Psoas muscle (tissue), 8 donors: ENCODE measurements around the gene EGR1. TPM values are rescaled to one million over a fixed set of nuclear protein-coding genes. Genes with fewer than 3 reads are reported as not detected.
"Not testable (repeated sequence)": the region's sequence is repeated elsewhere in the genome, so short reads cannot be mapped to it uniquely, and the experiment has no call there.

Experiments
- ATAC-seq, 4 donors: fragments of 200-7000 bp; cut with Tn5 transposase; one replicate each; pipeline ENCODE4 v1.9.1; 2020; ENCODE audit warnings: moderate library complexity in 3 of 4, mild to moderate bottlenecking in 2 of 4
- DNase-seq, 2 donors: peaks; one replicate each; pipeline ENCODE4 v3.0.0-alpha.2; 2020
- H3K27ac ChIP-seq: fragments of 200-600 bp; one replicate; pipeline ENCODE4 v1.8.0; 2022
- H3K27me3 ChIP-seq, 3 donors: fragments of 200-600 bp in 1 of 3; one replicate each; pipeline versions ENCODE4 v1.6.1 to v1.8.0; 2013 to 2022; ENCODE audit warnings: low read length in 2 of 3, mild to moderate bottlenecking in 2 of 3, moderate library complexity in 1 of 3; ENCODE audit not compliant: insufficient read depth in 3 of 3
- H3K36me3 ChIP-seq, 2 donors: fragments of 200-600 bp in 1 of 2; one replicate each; pipeline versions ENCODE4 v1.6.1 to v1.8.0; 2013 to 2022; ENCODE audit warnings: low read depth in 1 of 2, mild to moderate bottlenecking in 1 of 2, moderate library complexity in 1 of 2; ENCODE audit not compliant: insufficient read depth in 1 of 2
- H3K4me1 ChIP-seq: fragments of 200-600 bp; one replicate; pipeline ENCODE4 v1.8.0; 2022
- H3K4me3 ChIP-seq: fragments of 200-600 bp; one replicate; pipeline ENCODE4 v1.8.0; 2022; ENCODE audit warnings: mild to moderate bottlenecking
- H3K9me3 ChIP-seq: fragments of 200-600 bp; one replicate; pipeline ENCODE4 v1.8.0; 2022
- CTCF ChIP-seq: fragments of 200-600 bp; IDR thresholded peaks from one replicate; pipeline ENCODE4 v1.8.0; 2022; ENCODE audit warnings: antibody characterized with exemption
- WGBS, 3 donors: extraction: QIAGEN DNeasy Blood & Tissue Kit; methylation state at CpG; one replicate each; pipeline versions ENCODE4 v1.1.6 to v1.1.7; 2013; 5-methylcytosine and 5-hydroxymethylcytosine counted together
- intact Hi-C, 2 donors: fragments of 100-400 bp; cut with DNase I; formaldehyde crosslinking; loops; one replicate each; pipeline versions ENCODE4 v1.11.0 to v1.14.2; 2022
- polyA plus RNA-seq, 3 donors: library from polyadenylated mRNA; stranded (reverse); fragments of 200-250 nt; gene quantifications; one replicate each; pipeline ENCODE4 v1.2.3, GENCODE V29; 2013
- total RNA-seq, 4 donors: library from RNA; stranded (reverse); fragmentation: NEBNext Ultra II Directional in 2 of 4; extraction: Animal tissue kit (Norgen Biotek cat#: 25700) in 2 of 4; gene quantifications; one replicate each; pipeline versions ENCODE4 v1.2.1 to v1.2.4, GENCODE V29; 2021 to 2023
- donor health status: healthy with polysubstance abuse.
- donor health status: DM: no; HTN: no; CAD: no; lungs with moderate emphysema.
- donor health status: Bipolar disorder and iron deficiency.
- donor health status: healthy.
- donor health status: DM: yes; HTN: yes; CAD: no.
- donor health status: DM: no; HTN: no; CAD: no.
- donor health status: DM: no; HTN: no; CAD: no.
- donor health status: DM: yes; HTN: yes; CAD: no.

Gene EGR1
- total and polyA plus RNA-seq, 7 donors: 10.0 to 171 (median 34.8) TPM

- TF ChIP-seq CTCF: no peak
- intact Hi-C loops: no loop called here
- peak in 1 of 4 donors; percentile 0 for ATAC-seq
- no peak overlapping the region for H3K4me3 ChIP-seq
- WGBS, 3 donors: 91 to 96% (median 92%) methylated on average over 2 of the region's 2 CpGs
- H3K4me1 ChIP-seq: peaks cover 5% of the 10 kb centered on the region
- DNase-seq: no peak
- H3K36me3 ChIP-seq: peaks cover 4 to 6% of the 10 kb centered on the region in 2 donors
- no peaks in the 10 kb centered on the region for H3K27me3 ChIP-seq
- no peaks in the 10 kb centered on the region for H3K9me3 ChIP-seq
- no peak overlapping the region for H3K27ac ChIP-seq
These were observed 5.7 kb downstream of the EGR1 start for GRCh38 chr5:138471052-138471361.

GRCh38 chr5:138472353-138472752, 7.1 kb downstream of the EGR1 start:
- no peak for DNase-seq
- intact Hi-C loops: no loop called here
- no peak for ATAC-seq
- WGBS, 3 donors: 49 to 52% (median 50%) methylated on average over 6 of the region's 6 CpGs
- Histone ChIP-seq H3K27ac (no peak overlapping the region), H3K9me3 (no peaks in the 10 kb centered on the region), H3K4me3 (no peak overlapping the region), H3K27me3 (no peaks in the 10 kb centered on the region), H3K36me3 (peaks cover 0 to 4% of the 10 kb centered on the region in 2 donors), H3K4me1 (no peaks in the 10 kb centered on the region)
- no peak for TF ChIP-seq CTCF

- H3K4me3 ChIP-seq, ATAC-seq, H3K27me3 ChIP-seq, intact Hi-C loops, H3K9me3 ChIP-seq, H3K36me3 ChIP-seq, DNase-seq, H3K4me1 ChIP-seq, H3K27ac ChIP-seq: not testable (repeated sequence)
- 78 to 94% (median 89%) methylated on average over 5 of the region's 5 CpGs for WGBS, 3 donors
These were observed 7.9 kb downstream of the EGR1 start for GRCh38 chr5:138473151-138473550.

- intact Hi-C loops: no loop called here
- DNase-seq (no peak), ATAC-seq (no peak)
- H3K9me3 ChIP-seq: no peaks in the 10 kb centered on the region
- H3K4me1 ChIP-seq: no peaks in the 10 kb centered on the region
- no peaks in the 10 kb centered on the region for H3K36me3 ChIP-seq
- H3K4me3 ChIP-seq: no peak overlapping the region
- no peak for TF ChIP-seq CTCF
- H3K27ac ChIP-seq: no peak overlapping the region
- 92 to 94% (median 93%) methylated on average over 7 of the region's 7 CpGs for WGBS, 3 donors
- no peaks in the 10 kb centered on the region for H3K27me3 ChIP-seq
These were observed 11.6 kb downstream of the EGR1 start for GRCh38 chr5:138476918-138477317.

- ATAC-seq (no peak), DNase-seq (no peak)
- Histone ChIP-seq H3K4me1 (no peaks in the 10 kb centered on the region), H3K27me3 (no peaks in the 10 kb centered on the region), H3K36me3 (no peaks in the 10 kb centered on the region), H3K4me3 (no peak overlapping the region), H3K27ac (no peak overlapping the region), H3K9me3 (no peaks in the 10 kb centered on the region)
- WGBS, 3 donors: 59 to 66% (median 64%) methylated on average over 4 of the region's 4 CpGs
- intact Hi-C loops: no loop called here
- TF ChIP-seq CTCF: no peak
These were observed 17.4 kb downstream of the EGR1 start for GRCh38 chr5:138482638-138483037.
